Muscle of arm (tissue), 12 donors: Measurements from ENCODE around the gene LRMDA. TPM values are rescaled to one million over a fixed set of nuclear protein-coding genes. Genes with fewer than 3 reads are reported as not detected.
"Not testable (repeated sequence)": the region's sequence is repeated elsewhere in the genome, so short reads cannot be mapped to it uniquely, and the experiment has no call there.

Source experiments
- DNase-seq: peaks from one replicate; pipeline ENCODE4 v3.0.0-alpha.2; 2013
- polyA plus RNA-seq, 12 donors: library from polyadenylated mRNA; unstranded; fragments of 120-200 nt; gene quantifications; one replicate each; pipeline ENCODE4 v1.2.1, GENCODE V29; 2013; ENCODE audit not compliant: insufficient read length in 12 of 12

Gene LRMDA
- polyA plus RNA-seq, 12 donors: 3.5 to 6.7 (median 5.2) TPM; not detected in 2

DNA sequence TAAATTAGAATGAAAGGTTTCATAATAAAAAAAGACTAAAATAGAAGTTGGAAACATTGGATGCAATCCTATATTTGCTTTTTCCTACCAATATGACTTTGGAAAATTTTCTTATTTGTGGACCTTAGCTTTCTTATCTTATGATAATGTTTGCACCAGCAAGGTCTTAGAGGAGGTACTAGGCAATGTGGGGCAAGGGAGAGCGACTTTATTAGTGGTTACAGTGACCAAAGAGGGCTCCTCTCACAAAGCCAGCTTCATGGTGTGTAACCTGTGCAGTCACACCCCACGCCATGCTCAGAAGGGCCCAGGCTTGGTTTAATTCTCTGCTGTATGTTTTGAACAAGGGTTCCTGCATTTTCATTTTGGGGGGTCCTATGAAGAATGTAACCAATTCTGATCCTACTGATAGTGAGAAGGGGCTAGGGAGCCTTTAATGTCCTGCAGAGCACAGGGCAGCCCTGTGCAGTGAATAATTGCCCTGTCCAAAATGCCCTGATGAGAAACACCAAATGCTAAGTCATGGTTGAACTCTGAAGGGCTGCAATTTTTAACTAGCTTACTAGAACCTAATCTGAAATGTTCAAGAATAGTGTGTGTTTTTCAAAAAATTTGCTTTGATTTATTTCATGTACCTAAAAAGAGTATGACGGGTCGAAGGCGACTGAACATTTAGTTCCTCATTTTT is 1047.8 kb downstream of the LRMDA start:
- DNase-seq: no peak

DNA sequence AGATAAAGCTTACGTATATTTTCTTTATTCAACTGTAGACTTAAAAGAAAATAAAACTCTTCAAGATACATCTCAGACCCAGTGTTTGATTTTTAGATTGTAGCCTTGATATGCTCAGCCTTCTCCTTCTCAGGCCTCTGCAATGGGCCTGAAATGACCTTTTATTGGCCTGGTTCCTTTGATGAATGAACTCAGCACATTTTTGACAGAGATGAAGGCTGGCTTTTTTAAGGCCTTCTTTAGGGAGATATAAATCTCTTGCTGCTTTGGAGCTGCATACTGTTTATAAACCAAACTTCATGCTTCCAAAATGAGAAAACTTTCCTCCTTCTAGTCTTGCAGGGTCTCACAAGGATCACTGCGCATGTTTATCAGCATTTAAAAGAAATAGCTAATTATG is 1049.8 kb downstream of the LRMDA start:
- no peak for DNase-seq

DNA sequence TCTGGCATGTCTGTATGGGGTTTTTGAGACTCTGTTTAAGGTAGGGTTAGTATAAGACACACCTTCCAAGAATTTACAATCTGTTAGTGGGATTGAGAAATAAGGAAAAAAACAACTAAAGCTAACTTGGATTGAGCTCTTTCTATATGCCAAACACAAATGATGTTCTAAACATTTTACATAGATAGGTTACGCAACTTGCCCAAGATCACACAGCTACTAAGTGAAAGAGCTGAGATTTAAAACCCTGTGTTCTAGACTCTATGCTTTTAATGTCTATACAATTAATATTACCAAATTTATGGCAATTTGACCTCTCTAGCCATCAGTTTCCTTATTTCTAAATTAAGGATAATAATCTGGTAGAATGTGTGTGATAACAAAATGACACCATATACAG is 1056.2 kb downstream of the LRMDA start:
- no peak for DNase-seq

DNA sequence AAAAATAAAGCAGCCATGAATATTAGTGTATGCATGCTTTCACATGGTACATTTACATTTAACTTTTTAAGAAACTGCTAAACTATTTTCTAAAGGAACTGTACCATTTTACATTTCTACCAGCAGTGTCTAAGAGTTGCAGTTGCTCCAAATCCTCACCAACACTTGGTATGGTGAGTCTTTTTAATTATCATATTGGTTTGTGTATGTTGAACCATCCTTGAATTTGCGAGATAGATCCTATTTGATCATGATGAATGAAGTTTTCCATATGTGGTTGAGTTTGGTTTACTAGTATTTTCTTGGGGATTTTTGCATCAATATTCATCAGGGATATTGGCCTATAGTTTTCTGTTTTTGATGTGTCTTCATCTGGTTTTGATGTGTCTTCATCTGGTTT is 1057.2 kb downstream of the LRMDA start:
- DNase-seq: no peak

DNA sequence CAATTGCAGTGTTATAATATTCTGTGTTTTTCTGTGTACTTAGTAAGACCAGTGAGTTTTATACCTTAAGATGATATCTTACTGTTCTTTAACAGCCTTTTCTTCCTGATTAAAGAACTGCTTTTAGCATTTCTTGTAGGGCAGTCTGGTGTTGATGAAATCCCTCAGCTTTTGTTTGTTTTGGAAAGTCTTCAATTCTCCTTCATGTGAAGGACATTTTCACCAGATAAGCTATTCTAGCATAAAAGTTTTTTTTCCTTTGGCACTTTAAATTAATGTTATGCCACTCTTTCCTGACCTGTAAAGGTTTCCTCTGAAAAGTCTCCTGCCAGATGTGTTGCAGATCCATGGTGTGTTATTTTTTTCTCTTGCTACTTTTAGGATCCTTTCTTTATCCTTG is 1059.8 kb downstream of the LRMDA start:
- DNase-seq: no peak

DNA sequence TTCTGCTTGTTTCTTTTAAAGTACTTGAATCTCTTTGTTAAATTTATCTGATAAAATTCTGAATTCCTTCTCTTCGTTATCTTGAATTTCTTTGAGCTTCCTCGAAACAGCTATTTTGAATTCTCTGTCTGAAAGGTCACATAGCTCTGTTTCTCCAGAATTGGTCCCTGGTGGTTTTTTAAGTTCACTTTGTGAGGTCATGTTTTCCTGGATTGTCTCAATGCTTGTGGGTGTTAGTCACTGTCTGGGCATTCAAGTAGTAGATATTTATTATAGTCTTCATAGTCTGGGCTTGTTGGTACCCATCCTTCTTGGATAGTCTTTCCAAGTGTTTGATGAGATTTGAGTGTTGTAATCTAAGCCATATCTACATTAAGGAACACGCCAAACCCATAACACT is 1060.6 kb downstream of the LRMDA start:
- DNase-seq: no peak

DNA sequence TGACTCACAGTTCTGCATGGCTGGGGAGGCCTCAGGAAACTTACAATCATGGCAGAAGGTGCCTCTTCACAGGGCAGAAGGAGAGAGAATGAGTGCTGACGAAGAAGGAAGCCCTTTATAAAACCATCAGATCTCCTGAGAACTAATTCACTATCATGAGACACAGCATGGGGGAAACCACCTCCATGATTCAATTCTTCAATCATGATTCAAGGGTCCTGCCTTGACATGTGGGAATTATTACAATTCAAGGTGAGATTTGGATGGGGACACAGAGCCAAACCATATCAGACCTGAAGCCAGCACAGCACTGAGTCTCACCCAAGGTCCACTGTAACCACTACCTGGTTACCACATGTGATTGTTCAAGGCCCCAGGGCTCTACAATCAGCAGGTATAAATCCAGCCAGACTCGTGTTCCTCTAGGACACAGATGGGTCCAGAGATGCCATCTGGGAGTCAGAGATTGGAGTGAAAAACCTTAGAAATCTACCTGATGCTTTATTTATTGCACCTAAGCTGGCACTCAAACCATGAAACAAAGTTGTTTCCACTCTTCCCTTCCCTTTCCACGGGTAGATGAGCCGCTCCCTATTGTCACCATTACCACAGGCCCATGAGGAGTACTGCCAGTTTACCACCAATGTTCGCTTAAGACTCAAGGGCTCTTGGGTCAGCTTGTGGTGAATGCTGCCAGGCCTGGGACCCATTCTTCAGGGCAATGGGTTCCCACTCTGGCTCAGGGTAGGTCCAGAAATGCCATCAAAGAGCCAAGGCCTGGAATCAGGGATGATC is 1061.5 kb downstream of the LRMDA start:
- no peak for DNase-seq

DNA sequence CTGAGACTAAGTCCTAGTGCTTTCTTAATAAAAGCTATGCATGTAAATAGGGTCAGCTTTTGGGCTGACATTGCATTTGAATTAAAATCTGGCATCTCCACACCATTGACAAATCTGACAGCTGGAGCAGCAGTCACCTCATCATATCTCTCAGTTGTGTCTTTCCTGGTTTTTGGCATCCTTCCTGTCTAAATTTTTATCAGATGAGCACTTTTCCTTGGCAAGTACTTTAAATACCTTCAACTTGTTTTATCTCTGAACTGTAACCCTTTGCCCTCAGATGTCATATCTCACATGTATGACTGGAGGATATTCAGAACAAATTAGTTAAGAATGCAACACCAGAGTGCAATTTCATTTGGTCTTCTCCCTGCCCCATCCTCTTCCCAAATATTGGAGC is 1066.2 kb downstream of the LRMDA start:
- no peak for DNase-seq

DNA sequence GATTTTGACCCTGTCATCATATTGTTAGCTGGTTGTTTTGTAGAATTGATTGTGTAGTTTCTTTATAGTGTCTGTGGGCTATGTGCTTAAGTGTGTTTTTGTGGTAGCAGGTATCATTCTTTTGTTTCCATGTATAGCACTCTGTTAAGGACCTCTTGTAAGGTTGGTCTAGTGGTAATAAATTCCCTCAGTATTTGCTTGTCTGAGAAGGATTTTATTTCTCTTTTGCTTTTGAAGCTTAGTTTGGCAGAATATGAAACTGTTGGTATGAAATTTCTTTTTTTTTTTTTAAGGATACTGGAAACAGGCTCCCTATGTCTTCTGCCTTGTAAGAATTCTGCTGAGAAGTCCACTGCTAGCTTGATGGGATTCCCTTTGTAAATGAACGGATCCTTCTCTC is 1073.4 kb downstream of the LRMDA start:
- no peak for DNase-seq

DNA sequence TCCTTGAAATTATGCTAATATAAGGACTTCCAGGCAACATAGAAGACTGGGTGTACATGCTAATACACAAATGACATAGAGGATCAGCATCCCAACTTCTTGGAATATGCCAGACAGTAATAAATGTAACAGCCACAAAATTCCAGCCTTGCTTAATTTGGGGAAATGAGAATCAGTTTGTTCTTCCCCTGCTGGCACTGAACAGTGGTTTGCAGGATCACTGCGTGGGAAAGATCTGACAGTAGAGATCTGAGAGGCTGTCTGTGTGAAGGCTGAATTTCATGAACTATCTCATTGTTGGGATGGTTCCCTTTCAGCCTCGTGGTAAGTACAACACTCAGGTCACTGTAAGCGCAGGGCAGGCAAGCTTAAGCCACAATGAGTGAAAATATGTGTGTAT is 1078.0 kb downstream of the LRMDA start:
- DNase-seq: no peak

DNA sequence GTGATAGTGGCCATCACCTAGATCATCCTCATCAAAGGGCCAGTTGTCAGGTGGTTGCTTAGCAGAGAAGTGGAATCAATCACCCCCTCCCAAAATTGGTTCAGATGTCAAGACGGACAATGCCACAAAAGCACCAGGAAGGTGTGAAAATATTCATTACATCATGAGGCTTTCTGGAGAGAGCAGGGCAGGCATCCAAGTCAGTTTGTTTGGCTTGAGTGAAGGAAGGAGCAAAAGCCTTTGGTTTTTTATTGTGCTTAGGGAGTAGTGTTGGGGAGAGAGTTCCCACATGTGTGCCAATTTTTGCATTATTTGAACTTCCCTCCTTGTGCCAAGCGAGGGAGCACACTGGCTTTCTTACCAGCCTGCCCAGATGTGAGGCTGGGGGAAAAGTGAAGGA is 1082.9 kb downstream of the LRMDA start:
- no peak for DNase-seq

DNA sequence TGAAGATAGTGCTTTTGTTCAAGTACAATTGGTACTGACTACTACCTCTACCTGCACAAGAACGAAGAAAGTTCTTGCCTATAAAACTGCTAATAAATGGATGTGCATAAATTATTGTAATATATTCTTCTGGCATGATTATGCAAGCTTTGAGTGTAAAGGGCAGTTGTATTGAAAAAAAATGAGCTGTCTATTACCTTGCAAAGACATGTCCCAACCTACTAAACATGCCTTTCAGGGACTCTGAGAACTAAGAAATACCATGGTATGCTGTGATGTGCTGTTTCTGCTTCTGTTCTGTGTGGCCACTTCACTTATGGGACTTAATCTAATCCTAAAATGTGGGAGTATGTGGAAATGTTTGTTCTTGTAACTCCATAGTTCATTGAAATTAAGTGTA is 1083.4 kb downstream of the LRMDA start:
- no peak for DNase-seq

DNA sequence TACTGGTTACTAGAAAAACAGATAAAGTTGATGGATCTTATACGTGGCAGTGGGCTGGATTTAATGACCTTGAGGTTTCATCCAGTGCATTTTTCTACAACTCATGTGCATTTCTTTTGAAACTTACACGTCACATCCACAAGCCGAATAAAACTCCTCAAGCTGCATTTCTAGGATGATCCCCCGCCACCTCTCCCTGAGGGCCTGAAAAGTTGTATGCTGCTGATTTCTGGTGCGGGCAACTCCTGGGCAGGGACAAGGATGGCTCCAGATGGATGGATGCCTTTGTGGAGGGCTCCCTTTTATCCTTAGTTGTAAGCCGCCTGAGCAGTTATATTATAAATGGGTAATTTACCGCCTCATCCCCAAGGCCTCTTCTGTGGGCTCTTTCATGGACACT is 1091.1 kb downstream of the LRMDA start:
- DNase-seq: no peak

DNA sequence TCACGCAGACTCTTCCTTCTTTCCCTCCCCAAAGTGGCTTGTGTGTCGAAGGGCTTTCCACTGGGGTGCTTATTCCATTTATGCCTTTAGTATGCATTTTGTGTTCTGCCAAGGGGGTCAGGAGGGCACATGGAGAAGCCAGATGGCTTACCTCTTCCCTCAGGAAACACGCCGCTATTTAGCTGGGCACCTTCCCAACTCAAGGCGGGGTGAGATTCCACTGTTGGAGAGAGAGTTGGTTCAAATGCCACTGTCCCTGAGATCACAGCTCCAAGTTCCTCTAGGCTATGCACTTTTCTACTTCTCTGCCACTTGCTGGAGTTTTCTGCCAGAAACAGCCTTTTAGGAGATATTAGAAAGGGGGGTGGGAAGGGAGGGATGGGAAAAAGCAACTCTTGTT is 1091.8 kb downstream of the LRMDA start:
- no peak for DNase-seq

DNA sequence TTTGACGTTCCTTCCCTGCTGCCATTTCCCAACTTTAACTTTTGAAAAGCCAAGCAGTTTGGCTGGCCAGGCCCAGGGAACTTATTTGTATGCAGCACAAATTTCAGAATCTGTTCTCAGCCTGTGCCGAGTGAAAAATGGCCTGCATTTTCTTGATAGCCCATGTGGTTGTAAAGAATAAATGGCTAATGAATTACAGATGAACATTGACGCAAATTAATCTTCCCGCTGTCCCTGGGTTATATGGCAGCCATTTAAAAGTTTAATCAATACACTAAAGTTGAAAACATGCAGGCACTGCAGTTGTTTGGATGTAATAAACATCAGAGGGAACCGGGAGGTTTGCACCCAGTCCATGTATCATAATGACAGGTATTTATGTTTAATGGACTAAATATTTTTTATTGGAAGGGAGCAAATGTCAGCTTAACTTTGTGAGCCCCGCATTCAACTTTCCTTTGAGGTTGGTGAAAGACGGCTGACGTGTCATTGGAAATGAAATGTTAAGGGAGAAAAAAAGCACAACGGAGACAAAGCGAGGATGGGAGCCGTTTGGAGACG is 1092.4 kb downstream of the LRMDA start:
- no peak for DNase-seq

DNA sequence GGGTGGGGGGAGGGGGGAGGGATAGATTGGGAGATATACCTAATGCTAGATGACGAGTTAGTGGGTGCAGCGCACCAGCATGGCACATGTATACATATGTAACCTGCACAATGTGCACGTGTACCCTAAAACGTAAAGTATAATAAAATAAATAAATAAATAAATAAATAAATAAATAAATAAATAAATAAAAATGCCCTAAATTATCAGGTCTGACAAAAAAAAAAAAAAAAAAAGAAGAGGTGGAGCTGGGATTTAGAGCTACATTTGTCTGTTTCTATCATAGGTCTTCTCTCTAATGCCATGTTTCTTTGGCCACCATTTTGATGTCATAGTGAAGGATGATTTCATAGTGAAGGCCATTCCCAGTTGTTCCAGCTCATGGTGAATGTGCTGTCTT is 1095.4 kb downstream of the LRMDA start:
- DNase-seq: not testable (repeated sequence)

DNA sequence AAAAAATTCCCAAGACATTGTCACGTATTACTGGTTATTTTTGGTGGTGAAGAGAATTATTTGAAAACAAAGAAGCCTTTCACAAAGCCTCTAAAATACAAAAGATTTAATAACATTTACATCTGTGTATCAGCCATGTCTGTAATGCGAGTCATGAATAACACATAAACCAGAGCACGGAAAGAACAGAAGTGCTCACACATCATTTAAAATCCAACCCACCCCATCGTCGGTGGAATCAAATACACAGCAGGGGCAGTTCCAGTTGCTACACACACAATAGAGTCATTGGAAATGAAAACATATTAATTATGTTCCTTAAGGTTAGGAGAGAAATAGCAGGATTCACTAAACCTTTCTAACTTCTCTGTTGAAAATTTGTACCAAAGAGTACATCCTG is 1108.9 kb downstream of the LRMDA start:
- DNase-seq: no peak

DNA sequence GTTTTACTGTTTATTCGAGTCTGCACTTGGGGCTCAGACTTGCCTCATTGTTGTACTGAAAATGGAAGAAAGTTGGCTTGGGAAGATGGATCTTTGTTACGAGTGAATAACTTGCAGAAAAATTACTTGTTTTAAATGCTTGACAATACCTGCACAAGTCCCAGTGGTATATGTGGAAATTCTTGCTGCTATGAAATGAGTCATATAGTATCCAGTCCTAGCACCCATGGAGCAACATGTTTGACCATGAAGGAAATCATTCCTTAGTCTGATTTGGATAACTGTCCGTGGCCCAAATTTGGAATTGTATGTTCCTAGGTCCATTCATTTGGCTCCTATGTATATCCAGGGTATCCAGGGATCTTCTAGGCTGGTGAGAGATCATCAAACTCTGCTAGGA is 1109.4 kb downstream of the LRMDA start:
- no peak for DNase-seq

DNA sequence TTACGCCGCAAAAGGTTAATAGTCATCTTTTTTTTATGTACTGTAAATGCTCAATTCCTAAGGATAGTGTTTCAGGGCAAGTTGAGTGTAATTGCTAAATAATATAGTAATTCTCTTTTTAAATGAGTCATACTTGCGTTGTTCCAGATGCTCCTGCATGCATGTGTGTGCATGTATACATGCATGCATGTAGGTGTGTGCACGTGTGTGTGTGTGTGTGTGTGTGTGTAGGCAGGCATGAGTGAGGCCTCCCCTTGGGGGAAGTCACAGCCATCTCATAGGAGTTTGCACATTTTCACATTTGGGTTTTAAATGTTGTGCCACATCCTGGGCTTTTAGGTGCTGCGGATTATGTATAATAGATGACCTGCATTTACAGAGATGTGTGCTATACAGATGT is 1110.4 kb downstream of the LRMDA start:
- no peak for DNase-seq

DNA sequence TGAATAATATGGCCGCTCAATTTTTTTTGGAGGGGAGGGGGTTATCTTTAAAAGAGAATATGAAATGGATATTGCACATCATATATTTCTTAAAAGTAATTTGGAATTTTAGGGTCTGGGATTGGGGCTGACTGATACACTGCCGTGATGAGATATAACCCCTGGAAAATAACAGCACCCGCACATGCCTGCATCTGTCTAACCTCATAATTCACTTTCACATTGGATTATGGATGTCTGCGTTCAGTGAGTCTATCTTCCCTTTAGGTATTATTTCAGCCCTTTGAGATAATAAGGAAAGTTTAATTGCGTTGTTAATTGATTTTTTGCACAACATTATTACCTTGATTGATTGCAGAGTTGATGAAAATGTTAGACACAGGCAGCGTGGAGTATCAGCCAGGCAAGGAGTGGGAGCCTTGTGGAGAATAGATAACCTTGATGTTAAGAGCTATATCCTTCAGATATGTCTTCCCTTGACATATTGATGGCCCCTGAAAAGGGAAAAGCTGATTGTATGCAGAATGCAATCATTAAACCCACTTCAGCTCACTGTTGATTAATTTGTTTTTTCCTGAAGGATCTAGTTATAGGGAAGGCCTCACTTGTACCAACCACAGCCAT is 1111.0 kb downstream of the LRMDA start:
- no peak for DNase-seq

DNA sequence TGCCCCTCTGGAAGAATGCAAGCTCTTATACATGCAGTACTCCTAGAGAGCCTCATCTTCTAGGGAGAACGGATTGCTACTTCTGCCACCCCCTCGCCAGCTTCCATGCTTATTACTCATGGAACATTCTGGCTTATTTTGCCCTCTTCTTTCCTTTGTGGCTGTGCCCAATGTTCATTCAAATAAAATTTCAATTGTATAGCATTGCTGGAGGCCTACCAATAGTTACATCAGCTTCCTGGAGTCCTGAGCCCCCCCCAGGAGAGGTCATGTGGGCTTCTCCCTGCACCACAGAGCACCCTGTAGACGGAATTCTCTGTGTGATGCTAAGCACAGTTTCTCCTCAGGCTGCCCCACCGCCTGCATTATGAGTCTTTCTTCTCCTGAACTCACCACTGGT is 1112.2 kb downstream of the LRMDA start:
- no peak for DNase-seq

DNA sequence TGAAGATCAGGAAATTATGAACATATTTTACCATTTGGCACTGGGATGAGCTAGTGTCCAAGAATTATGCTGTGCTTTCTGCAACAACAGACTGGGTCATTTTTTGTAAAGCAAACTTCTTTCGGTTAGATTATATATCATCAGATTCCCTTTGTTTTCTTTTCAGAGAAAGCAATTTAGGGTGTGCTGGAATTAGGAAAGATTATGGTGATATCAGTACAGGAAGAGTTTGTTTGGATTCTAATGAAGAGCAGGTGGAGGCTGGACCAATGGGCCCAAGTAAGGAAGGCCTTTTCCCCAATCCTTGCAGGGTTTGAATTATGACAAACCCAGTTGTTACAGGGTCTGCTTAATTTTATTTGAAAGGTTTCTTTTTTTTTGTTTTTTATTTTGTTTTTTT is 1113.4 kb downstream of the LRMDA start:
- no peak for DNase-seq

DNA sequence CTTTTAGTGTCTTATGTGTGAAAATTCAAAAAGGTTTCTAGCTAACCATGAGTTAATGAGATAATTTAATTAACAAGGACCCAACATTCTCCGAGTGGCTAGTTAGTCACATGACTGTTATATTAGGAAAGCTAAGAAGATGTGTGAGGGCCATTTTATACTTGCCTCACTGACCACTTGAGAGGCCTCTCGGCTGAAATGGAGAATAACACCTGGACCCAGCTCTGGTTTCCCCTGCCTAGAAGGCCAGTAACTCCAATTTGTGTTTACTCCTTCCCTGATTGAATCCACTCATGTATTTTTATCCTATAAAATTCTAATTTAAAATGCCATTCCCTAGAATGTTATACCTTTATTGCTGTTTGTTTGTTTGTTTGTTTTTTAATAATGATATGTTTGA is 1115.0 kb downstream of the LRMDA start:
- no peak for DNase-seq
